PC-3 (cell line): ENCODE results near the gene NR2C2.

Experiments
- EZH2 ChIP-seq: fragments of 300-600 bp; sonication (generic); IDR thresholded peaks from one replicate; pipeline ENCODE4 v1.6.1; 2017; ENCODE audit warnings: antibody characterized with exemption, mild to moderate bottlenecking, low read length; ENCODE audit not compliant: unreplicated experiment
- TF ChIP-seq, protein P1 (sequence below): fragments of 300-600 bp; sonication (generic); conservative IDR thresholded peaks from 2 replicates; pipeline ENCODE4 v1.5.1; 2017; ENCODE audit warnings: antibody characterized with exemption, low read depth, mild to moderate bottlenecking, low read length

DNA sequence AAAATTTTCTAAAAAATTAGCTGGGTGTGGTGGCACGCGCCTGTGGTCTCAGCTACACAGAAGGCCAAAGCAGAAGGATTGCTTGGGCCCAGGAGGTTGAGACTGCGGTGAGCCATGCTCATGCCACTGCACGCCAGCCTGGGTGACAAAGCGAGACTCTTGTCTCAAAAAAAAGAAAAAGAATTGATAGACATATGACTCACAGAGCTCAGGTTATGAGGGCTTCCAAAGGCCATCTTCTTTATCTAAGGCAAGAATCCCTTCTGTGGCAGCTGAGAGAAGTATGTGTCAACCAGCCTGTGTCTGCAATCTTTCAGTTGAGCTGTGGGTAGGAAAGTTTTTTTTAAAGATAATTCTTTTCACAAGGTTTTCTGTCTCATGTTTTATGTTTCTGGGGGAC lies 63.8 kb downstream of the NR2C2 start:
- TF ChIP-seq, protein P1, sequence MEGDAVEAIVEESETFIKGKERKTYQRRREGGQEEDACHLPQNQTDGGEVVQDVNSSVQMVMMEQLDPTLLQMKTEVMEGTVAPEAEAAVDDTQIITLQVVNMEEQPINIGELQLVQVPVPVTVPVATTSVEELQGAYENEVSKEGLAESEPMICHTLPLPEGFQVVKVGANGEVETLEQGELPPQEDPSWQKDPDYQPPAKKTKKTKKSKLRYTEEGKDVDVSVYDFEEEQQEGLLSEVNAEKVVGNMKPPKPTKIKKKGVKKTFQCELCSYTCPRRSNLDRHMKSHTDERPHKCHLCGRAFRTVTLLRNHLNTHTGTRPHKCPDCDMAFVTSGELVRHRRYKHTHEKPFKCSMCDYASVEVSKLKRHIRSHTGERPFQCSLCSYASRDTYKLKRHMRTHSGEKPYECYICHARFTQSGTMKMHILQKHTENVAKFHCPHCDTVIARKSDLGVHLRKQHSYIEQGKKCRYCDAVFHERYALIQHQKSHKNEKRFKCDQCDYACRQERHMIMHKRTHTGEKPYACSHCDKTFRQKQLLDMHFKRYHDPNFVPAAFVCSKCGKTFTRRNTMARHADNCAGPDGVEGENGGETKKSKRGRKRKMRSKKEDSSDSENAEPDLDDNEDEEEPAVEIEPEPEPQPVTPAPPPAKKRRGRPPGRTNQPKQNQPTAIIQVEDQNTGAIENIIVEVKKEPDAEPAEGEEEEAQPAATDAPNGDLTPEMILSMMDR, result no peak
- TF ChIP-seq EZH2, result no peak
